ENCODE measurements around the gene ZNF100. TPM values are rescaled to one million over a fixed set of nuclear protein-coding genes. Genes with fewer than 3 reads are reported as not detected.
"Not testable (repeated sequence)": the region's sequence is repeated elsewhere in the genome, so short reads cannot be mapped to it uniquely, and the experiment has no call there.

ZNF100 gene
- total RNA-seq = 20.6 and 21.8 TPM in 2 replicates

- peaks cover 35% of the 10 kb centered on the region for H3K4me1 Mint-ChIP-seq (ENCODE audit: low read depth)
- peaks cover 24% of the 10 kb centered on the region for H3K9me3 Mint-ChIP-seq
- intact Hi-C loops (cut with micrococcal nuclease) = loop anchor here (1.0 to 10.0 kb wide), 9 partner anchors 69 to 1628 kb away; partner anchors contain the start of genes ZNF257, ZNF429, ZNF43 and ZNF431
- DNase-seq (ENCODE audit: low spot score) = peak; percentile 80
- peaks cover 33% of the 10 kb centered on the region for H3K36me3 Mint-ChIP-seq (ENCODE audit: low read depth)
- H3K27me3 Mint-ChIP-seq (ENCODE audit: insufficient read depth) = no peaks in the 10 kb centered on the region
- peak within 1 kb of the TSS; percentile 85 for H3K27ac Mint-ChIP-seq
- H3K4me3 Mint-ChIP-seq = peak within 1 kb of the TSS; percentile 94
Measured at GRCh38 chr19:21767065-21767800, at the start of gene ZNF100. Gene ZNF100 (minus strand): TSS chr19:21767579. CDS start chr19:21767429, 150 bp downstream.

GRCh38 chr19:21812448-21812847 is 45.1 kb upstream of the ZNF100 start:
- Mint-ChIP-seq H3K4me1 (ENCODE audit: low read depth) (no peaks in the 10 kb centered on the region), H3K27me3 (ENCODE audit: insufficient read depth) (no peaks in the 10 kb centered on the region), H3K9me3 (peaks cover 56% of the 10 kb centered on the region), H3K27ac (no peak overlapping the region), H3K4me3 (no peak overlapping the region), H3K36me3 (ENCODE audit: low read depth) (peaks cover 62% of the 10 kb centered on the region)
- intact Hi-C loops (cut with micrococcal nuclease) = no loop called here
- no peak for DNase-seq (ENCODE audit: low spot score)

GRCh38 chr19:21808400-21809000 is 41.1 kb upstream of the ZNF100 start:
- H3K27me3 Mint-ChIP-seq (ENCODE audit: insufficient read depth); H3K27ac Mint-ChIP-seq; DNase-seq (ENCODE audit: low spot score); H3K4me3 Mint-ChIP-seq; intact Hi-C loops (cut with micrococcal nuclease); H3K4me1 Mint-ChIP-seq (ENCODE audit: low read depth): not testable (repeated sequence)
- peaks cover 53% of the 10 kb centered on the region for H3K9me3 Mint-ChIP-seq
- H3K36me3 Mint-ChIP-seq (ENCODE audit: low read depth) = peaks cover 42% of the 10 kb centered on the region

GRCh38 chr19:21789466-21790085 is 22.2 kb upstream of the ZNF100 start:
- no peaks in the 10 kb centered on the region for H3K4me1 Mint-ChIP-seq (ENCODE audit: low read depth)
- H3K27me3 Mint-ChIP-seq (ENCODE audit: insufficient read depth) = no peaks in the 10 kb centered on the region
- no peaks in the 10 kb centered on the region for H3K36me3 Mint-ChIP-seq (ENCODE audit: low read depth)
- H3K27ac Mint-ChIP-seq = no peak overlapping the region
- DNase-seq (ENCODE audit: low spot score) = no peak
- peaks cover 72% of the 10 kb centered on the region for H3K9me3 Mint-ChIP-seq
- H3K4me3 Mint-ChIP-seq = no peak overlapping the region
- intact Hi-C loops (cut with micrococcal nuclease) = no loop called here

- no peaks in the 10 kb centered on the region for H3K4me1 Mint-ChIP-seq (ENCODE audit: low read depth)
- peaks cover 64% of the 10 kb centered on the region for H3K9me3 Mint-ChIP-seq
- intact Hi-C loops (cut with micrococcal nuclease) = no loop called here
- H3K27me3 Mint-ChIP-seq (ENCODE audit: insufficient read depth) = no peaks in the 10 kb centered on the region
- DNase-seq (ENCODE audit: low spot score) = no peak
- no peak overlapping the region for H3K4me3 Mint-ChIP-seq
- H3K27ac Mint-ChIP-seq = no peak overlapping the region
- H3K36me3 Mint-ChIP-seq (ENCODE audit: low read depth) = no peaks in the 10 kb centered on the region
Measured at GRCh38 chr19:21786936-21787335, 19.6 kb upstream of the ZNF100 start.

- H3K27me3 Mint-ChIP-seq (ENCODE audit: insufficient read depth); H3K27ac Mint-ChIP-seq; H3K4me3 Mint-ChIP-seq; H3K4me1 Mint-ChIP-seq (ENCODE audit: low read depth); H3K36me3 Mint-ChIP-seq (ENCODE audit: low read depth); intact Hi-C loops (cut with micrococcal nuclease); DNase-seq (ENCODE audit: low spot score): not testable (repeated sequence)
- H3K9me3 Mint-ChIP-seq = peaks cover 15% of the 10 kb centered on the region
Measured at GRCh38 chr19:21775792-21776191, 8.4 kb upstream of the ZNF100 start.

GRCh38 chr19:21766705-21767064 is 694 bp downstream of the ZNF100 start:
- Mint-ChIP-seq H3K9me3 (peaks cover 28% of the 10 kb centered on the region), H3K4me3 (peak overlapping the region; percentile 94), H3K36me3 (ENCODE audit: low read depth) (peaks cover 38% of the 10 kb centered on the region), H3K4me1 (ENCODE audit: low read depth) (peaks cover 40% of the 10 kb centered on the region), H3K27ac (peak overlapping the region; percentile 85)
- H3K27me3 Mint-ChIP-seq (ENCODE audit: insufficient read depth); DNase-seq (ENCODE audit: low spot score): not testable (repeated sequence)
- intact Hi-C loops (cut with micrococcal nuclease) = loop anchor here (1.0 to 10.0 kb wide), 9 partner anchors 70 to 1629 kb away; partner anchors contain the start of genes ZNF257, ZNF429, ZNF43 and ZNF431

- Mint-ChIP-seq H3K4me1 (ENCODE audit: low read depth) (peaks cover 41% of the 10 kb centered on the region), H3K36me3 (ENCODE audit: low read depth) (peaks cover 48% of the 10 kb centered on the region)
Measured at GRCh38 chr19:21765151-21765550, 2.2 kb downstream of the ZNF100 start.

GRCh38 chr19:21761547-21761946 is 5.8 kb downstream of the ZNF100 start:
- H3K4me3 Mint-ChIP-seq; H3K27me3 Mint-ChIP-seq (ENCODE audit: insufficient read depth); DNase-seq (ENCODE audit: low spot score); H3K27ac Mint-ChIP-seq: not testable (repeated sequence)
- peaks cover 72% of the 10 kb centered on the region for H3K36me3 Mint-ChIP-seq (ENCODE audit: low read depth)
- intact Hi-C loops (cut with micrococcal nuclease) = loop anchor here (10.0 kb wide), 2 partner anchors 437 to 617 kb away; partner anchors contain the start of genes ZNF431 and ZNF708
- H3K4me1 Mint-ChIP-seq (ENCODE audit: low read depth) = peaks cover 29% of the 10 kb centered on the region
- H3K9me3 Mint-ChIP-seq = peaks cover 44% of the 10 kb centered on the region

More at GRCh38 chr19:21765151-21765550, 2.2 kb downstream of the ZNF100 start:
- no peak for DNase-seq (ENCODE audit: low spot score)
- peaks cover 27% of the 10 kb centered on the region for H3K9me3 Mint-ChIP-seq
- H3K27me3 Mint-ChIP-seq (ENCODE audit: insufficient read depth) = no peaks in the 10 kb centered on the region
- H3K4me3 Mint-ChIP-seq = no peak overlapping the region
- intact Hi-C loops (cut with micrococcal nuclease) = loop anchor here (5.0 to 10.0 kb wide), 4 partner anchors 287 to 843 kb away; partner anchors contain the start of genes ZNF257, ZNF431, ZNF708 and ZNF85
- no peak overlapping the region for H3K27ac Mint-ChIP-seq

GRCh38 chr19:21758296-21758695 is 9.1 kb downstream of the ZNF100 start:
- peaks cover 10% of the 10 kb centered on the region for H3K4me1 Mint-ChIP-seq (ENCODE audit: low read depth)
- H3K9me3 Mint-ChIP-seq = peaks cover 66% of the 10 kb centered on the region
- H3K4me3 Mint-ChIP-seq = no peak overlapping the region
- DNase-seq (ENCODE audit: low spot score) = no peak
- intact Hi-C loops (cut with micrococcal nuclease) = no loop called here
- H3K36me3 Mint-ChIP-seq (ENCODE audit: low read depth) = peaks cover 80% of the 10 kb centered on the region
- no peak overlapping the region for H3K27ac Mint-ChIP-seq
- H3K27me3 Mint-ChIP-seq (ENCODE audit: insufficient read depth) = no peaks in the 10 kb centered on the region

GRCh38 chr19:21755555-21755954 is 11.8 kb downstream of the ZNF100 start:
- H3K27me3 Mint-ChIP-seq (ENCODE audit: insufficient read depth); DNase-seq (ENCODE audit: low spot score); H3K4me1 Mint-ChIP-seq (ENCODE audit: low read depth); H3K27ac Mint-ChIP-seq; intact Hi-C loops (cut with micrococcal nuclease); H3K4me3 Mint-ChIP-seq: not testable (repeated sequence)
- H3K36me3 Mint-ChIP-seq (ENCODE audit: low read depth) = peaks cover 80% of the 10 kb centered on the region
- peaks cover 76% of the 10 kb centered on the region for H3K9me3 Mint-ChIP-seq

- peaks cover 73% of the 10 kb centered on the region for H3K9me3 Mint-ChIP-seq
- DNase-seq (ENCODE audit: low spot score) = no peak
- no peaks in the 10 kb centered on the region for H3K27me3 Mint-ChIP-seq (ENCODE audit: insufficient read depth)
- H3K4me3 Mint-ChIP-seq = no peak overlapping the region
- intact Hi-C loops (cut with micrococcal nuclease) = no loop called here
- peaks cover 79% of the 10 kb centered on the region for H3K36me3 Mint-ChIP-seq (ENCODE audit: low read depth)
- no peak overlapping the region for H3K27ac Mint-ChIP-seq
- no peaks in the 10 kb centered on the region for H3K4me1 Mint-ChIP-seq (ENCODE audit: low read depth)
Measured at GRCh38 chr19:21751384-21751783, 16.0 kb downstream of the ZNF100 start.

Measured in activated T-helper 1 cell treated with anti-CD3 and anti-CD28 coated beads, Interleukin-12 subunit alpha, Interleukin-12 subunit beta, Interleukin-2, Interleukin-4 antibody, amounts not matched to agents 30 ng/mL and 10 ng/mL and 1 ng/mL, durations not matched to agents 14 hours and 24 hours and 36 hours (primary cell).